H9 (cell line): ENCODE results near the gene APOB. TPM values are rescaled to one million over a fixed set of nuclear protein-coding genes. Genes with fewer than 3 reads are reported as not detected.

Source experiments
- DNase-seq: peaks from one replicate; pipeline ENCODE4 v3.0.0-alpha.2; 2017
- H2AFZ ChIP-seq: one replicate; pipeline ENCODE4 v1.6.1; 2013; ENCODE audit warnings: mild to moderate bottlenecking, low read length, control low read depth, moderate library complexity
- H2AK5ac ChIP-seq: 2 replicates; pipeline ENCODE4 v1.6.1; 2013; ENCODE audit warnings: low read length, control low read depth, mixed read lengths; ENCODE audit not compliant: insufficient read length
- H2BK120ac ChIP-seq: one replicate; pipeline ENCODE4 v1.6.1; 2013; ENCODE audit warnings: low read depth, mild to moderate bottlenecking, low read length, control low read depth, inconsistent platforms; ENCODE audit not compliant: poor library complexity, severe bottlenecking
- H2BK12ac ChIP-seq: 2 replicates; pipeline ENCODE4 v1.6.1; 2013; ENCODE audit warnings: low read length, control low read depth, mixed read lengths, low read depth; ENCODE audit not compliant: insufficient read length
- H2BK15ac ChIP-seq: 2 replicates; pipeline ENCODE4 v1.6.1; 2013; ENCODE audit warnings: low read depth, low read length, control low read depth
- H2BK20ac ChIP-seq: one replicate; pipeline ENCODE4 v1.6.1; 2013; ENCODE audit warnings: low read depth, mild to moderate bottlenecking, low read length, control low read depth, inconsistent platforms; ENCODE audit not compliant: poor library complexity, severe bottlenecking
- H2BK5ac ChIP-seq: 2 replicates; pipeline ENCODE4 v1.6.1; 2013; ENCODE audit warnings: low read length, control low read depth, mixed read lengths; ENCODE audit not compliant: insufficient read length
- H3K14ac ChIP-seq: 2 replicates; pipeline ENCODE4 v1.6.1; 2013; ENCODE audit warnings: low read length, control low read depth; ENCODE audit not compliant: insufficient read depth
- H3K18ac ChIP-seq: 2 replicates; pipeline ENCODE4 v1.6.1; 2013; ENCODE audit warnings: low read depth, mild to moderate bottlenecking, mixed read lengths, low read length, control low read depth; ENCODE audit not compliant: insufficient read length
- H3K23ac ChIP-seq: 2 replicates; pipeline ENCODE4 v1.6.1; 2013; ENCODE audit warnings: low read length, control low read depth, mixed read lengths, low read depth; ENCODE audit not compliant: insufficient read length
- H3K23me2 ChIP-seq: 2 replicates; pipeline ENCODE4 v1.6.1; 2013; ENCODE audit warnings: low read depth, mild to moderate bottlenecking, mixed read lengths, low read length, control low read depth; ENCODE audit not compliant: insufficient read length, poor library complexity, severe bottlenecking
- H3K27ac ChIP-seq: 2 replicates; pipeline ENCODE4 v1.5.1; 2013; ENCODE audit warnings: low read length, control low read depth, mixed read lengths, low read depth; ENCODE audit not compliant: insufficient read length
- H3K27me3 ChIP-seq: 2 replicates; pipeline ENCODE4 v1.6.1; 2013; ENCODE audit warnings: low read length, control low read depth, inconsistent platforms; ENCODE audit not compliant: insufficient read depth
- H3K4ac ChIP-seq: 2 replicates; pipeline ENCODE4 v1.6.1; 2013; ENCODE audit warnings: low read depth, mild to moderate bottlenecking, control low read depth, inconsistent platforms, low read length, moderate library complexity
- H3K4me1 ChIP-seq: 2 replicates; pipeline ENCODE4 v1.6.1; 2013; ENCODE audit warnings: low read length, control low read depth, inconsistent platforms; ENCODE audit not compliant: insufficient read depth
- H3K4me2 ChIP-seq: 2 replicates; pipeline ENCODE4 v1.6.1; 2013; ENCODE audit warnings: low read length, control low read depth, mixed read lengths; ENCODE audit not compliant: insufficient read length, insufficient read depth
- H3K56ac ChIP-seq: 2 replicates; pipeline ENCODE4 v1.6.1; 2013; ENCODE audit warnings: low read depth, mild to moderate bottlenecking, mixed read lengths, low read length, control low read depth; ENCODE audit not compliant: insufficient read length
- H3K79me1 ChIP-seq: 2 replicates; pipeline ENCODE4 v1.6.1; 2013; ENCODE audit warnings: low read depth, mild to moderate bottlenecking, moderate library complexity, low read length, control low read depth, inconsistent platforms; ENCODE audit not compliant: insufficient read depth, poor library complexity, severe bottlenecking
- H3K79me2 ChIP-seq: 2 replicates; pipeline ENCODE4 v1.6.1; 2013; ENCODE audit warnings: low read length, control low read depth, inconsistent platforms; ENCODE audit not compliant: insufficient read depth
- H3K9ac ChIP-seq: 2 replicates; pipeline ENCODE4 v1.6.1; 2013; ENCODE audit warnings: low read length, control low read depth, mixed read lengths; ENCODE audit not compliant: insufficient read length; ENCODE audit errors: extremely low read depth
- H3K9me3 ChIP-seq: one replicate; pipeline ENCODE4 v1.6.1; 2013; ENCODE audit warnings: low read depth, low read length, inconsistent platforms; ENCODE audit not compliant: control insufficient read depth
- H3T11ph ChIP-seq: one replicate; pipeline ENCODE4 v1.6.1; 2013; ENCODE audit warnings: mild to moderate bottlenecking, low read length, control low read depth, inconsistent platforms
- H4K20me1 ChIP-seq: one replicate; pipeline ENCODE4 v1.6.1; 2013; ENCODE audit not compliant: control insufficient read depth, insufficient read length, insufficient read depth
- H4K5ac ChIP-seq: 2 replicates; pipeline ENCODE4 v1.6.1; 2013; ENCODE audit warnings: low read depth, mild to moderate bottlenecking, mixed read lengths, low read length, control low read depth; ENCODE audit not compliant: insufficient read length
- H4K8ac ChIP-seq: replicated peaks from 2 replicates; pipeline ENCODE4 v1.6.1; 2013; ENCODE audit warnings: low read length, control low read depth, mixed read lengths, low read depth; ENCODE audit not compliant: insufficient read length
- H4K91ac ChIP-seq: 2 replicates; pipeline ENCODE4 v1.6.1; 2013; ENCODE audit warnings: low read depth, mild to moderate bottlenecking, moderate library complexity, mixed read lengths, low read length, control low read depth; ENCODE audit not compliant: insufficient read length
- H3K27ac Mint-ChIP-seq, 3 experiments: 2 replicates in 2 of 3; 3 replicates in 1 of 3; pipeline ENCODE4 v1.8.0; 2020 to 2021; ENCODE audit warnings: mixed read lengths in 3 of 3, mild to moderate bottlenecking in 1 of 3, moderate library complexity in 1 of 3
- H3K27me3 Mint-ChIP-seq: 2 replicates; pipeline ENCODE4 v1.8.0; 2021; ENCODE audit warnings: low read depth, mild to moderate bottlenecking, moderate library complexity, mixed read lengths
- H3K36me3 Mint-ChIP-seq, 3 experiments: 2 replicates in 2 of 3; 3 replicates in 1 of 3; pipeline ENCODE4 v1.8.0; 2020 to 2021; ENCODE audit warnings: low read depth in 3 of 3, mixed read lengths in 3 of 3; ENCODE audit not compliant: insufficient read depth in 1 of 3
- H3K4me1 Mint-ChIP-seq, 2 experiments: 2 replicates each; pipeline ENCODE4 v1.8.0; 2020; ENCODE audit warnings: mixed read lengths in 2 of 2
- H3K4me3 Mint-ChIP-seq, 2 experiments: 2 replicates in 1 of 2; 3 replicates in 1 of 2; pipeline ENCODE4 v1.8.0; 2020 to 2021; ENCODE audit warnings: mild to moderate bottlenecking in 2 of 2, mixed read lengths in 2 of 2, moderate library complexity in 1 of 2
- H3K9me3 Mint-ChIP-seq, 2 experiments: 2 replicates in 1 of 2; 3 replicates in 1 of 2; pipeline ENCODE4 v1.8.0; 2020; ENCODE audit warnings: mild to moderate bottlenecking in 2 of 2, mixed read lengths in 2 of 2, moderate library complexity in 1 of 2
- WGBS: extraction: QIAGEN DNeasy Blood & Tissue Kit; methylation state at CpG from one replicate; pipeline ENCODE4 v1.1.7; 2013; ENCODE audit warnings: missing lambda C conversion rate, low lambda C conversion rate, mixed read lengths; ENCODE audit not compliant: insufficient read length; ENCODE audit errors: extremely low coverage; 5-methylcytosine and 5-hydroxymethylcytosine counted together
- total RNA-seq: library from RNA; stranded (reverse); gene quantifications from 2 replicates; pipeline ENCODE4 v1.2.1, GENCODE V29; 2021
- TF ChIP-seq, protein P1 (sequence below): fragments of 200-600 bp; sonication (generic); conservative IDR thresholded peaks from 3 replicates; pipeline ENCODE4 v1.8.0; 2021; ENCODE audit warnings: antibody characterized with exemption, mild to moderate bottlenecking

Gene APOB
- total RNA-seq, 1 experiment from 2014 or later = 0.26 TPM

DNA sequence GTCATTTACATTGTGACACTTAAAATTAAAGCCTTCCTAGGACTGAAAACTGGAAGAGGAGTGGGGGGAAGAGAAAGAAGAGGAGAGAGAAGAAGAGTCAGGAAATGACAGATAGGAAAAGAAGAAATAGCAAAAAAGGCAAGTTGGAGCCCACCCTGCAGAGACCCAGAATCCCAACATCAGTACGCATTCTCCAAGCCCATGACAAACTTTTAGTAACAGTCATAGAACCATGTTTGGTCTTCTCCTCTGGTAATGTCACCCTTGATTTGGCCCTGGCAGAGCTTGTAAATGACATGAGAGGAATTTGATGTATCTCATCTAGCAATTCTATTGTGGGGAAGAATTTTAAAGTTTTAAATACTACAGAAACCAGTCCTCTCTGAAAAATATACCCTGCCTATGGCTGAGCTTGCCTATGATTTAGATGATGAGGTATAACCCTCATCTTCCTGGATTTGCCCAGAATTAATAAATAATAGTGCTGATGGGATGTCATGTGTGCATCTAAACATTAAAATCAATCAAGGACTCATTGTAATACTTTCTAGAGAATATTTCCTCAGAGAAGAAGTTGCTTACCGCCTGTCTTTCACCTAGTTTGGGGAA is 40.2 kb downstream of the APOB start:
- H3K4me3 Mint-ChIP-seq = no peak overlapping the region; a peak in 1 of 5 replicates
- TF ChIP-seq, protein P1, sequence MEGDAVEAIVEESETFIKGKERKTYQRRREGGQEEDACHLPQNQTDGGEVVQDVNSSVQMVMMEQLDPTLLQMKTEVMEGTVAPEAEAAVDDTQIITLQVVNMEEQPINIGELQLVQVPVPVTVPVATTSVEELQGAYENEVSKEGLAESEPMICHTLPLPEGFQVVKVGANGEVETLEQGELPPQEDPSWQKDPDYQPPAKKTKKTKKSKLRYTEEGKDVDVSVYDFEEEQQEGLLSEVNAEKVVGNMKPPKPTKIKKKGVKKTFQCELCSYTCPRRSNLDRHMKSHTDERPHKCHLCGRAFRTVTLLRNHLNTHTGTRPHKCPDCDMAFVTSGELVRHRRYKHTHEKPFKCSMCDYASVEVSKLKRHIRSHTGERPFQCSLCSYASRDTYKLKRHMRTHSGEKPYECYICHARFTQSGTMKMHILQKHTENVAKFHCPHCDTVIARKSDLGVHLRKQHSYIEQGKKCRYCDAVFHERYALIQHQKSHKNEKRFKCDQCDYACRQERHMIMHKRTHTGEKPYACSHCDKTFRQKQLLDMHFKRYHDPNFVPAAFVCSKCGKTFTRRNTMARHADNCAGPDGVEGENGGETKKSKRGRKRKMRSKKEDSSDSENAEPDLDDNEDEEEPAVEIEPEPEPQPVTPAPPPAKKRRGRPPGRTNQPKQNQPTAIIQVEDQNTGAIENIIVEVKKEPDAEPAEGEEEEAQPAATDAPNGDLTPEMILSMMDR = no peak

More for the DNA sequence above, 40.2 kb downstream of the APOB start:
- H3K36me3 Mint-ChIP-seq = no peaks in the 10 kb centered on the region
- no peak overlapping the region for H2AK5ac ChIP-seq
- H3T11ph ChIP-seq = no peak overlapping the region
- no peaks in the 10 kb centered on the region for H3K4me1 ChIP-seq
- H2BK5ac ChIP-seq = no peak overlapping the region
- no peaks in the 10 kb centered on the region for H4K20me1 ChIP-seq
- H3K27me3 ChIP-seq = no peaks in the 10 kb centered on the region
- H2BK12ac ChIP-seq = no peak overlapping the region
- H3K9me3 ChIP-seq = no peaks in the 10 kb centered on the region
- H3K79me1 ChIP-seq = no peaks in the 10 kb centered on the region
- no peak overlapping the region for H3K4me2 ChIP-seq
- DNase-seq = no peak
- H3K27ac ChIP-seq = no peak overlapping the region
- no peak overlapping the region for H2BK20ac ChIP-seq
- H3K56ac ChIP-seq = no peak overlapping the region
- no peaks in the 10 kb centered on the region for H3K23me2 ChIP-seq
- H3K9me3 Mint-ChIP-seq = peaks cover 0 to 4% of the 10 kb centered on the region in 2 experiments; a peak in 3 of 5 replicates
- H3K4me1 Mint-ChIP-seq = no peaks in the 10 kb centered on the region
- H4K91ac ChIP-seq = no peak overlapping the region
- no peak overlapping the region for H3K14ac ChIP-seq
- no peaks in the 10 kb centered on the region for H3K79me2 ChIP-seq
- no peak overlapping the region for H2BK15ac ChIP-seq
- H2AFZ ChIP-seq = no peak overlapping the region
- no peak overlapping the region for H3K18ac ChIP-seq
- no peak overlapping the region for H3K9ac ChIP-seq
- H3K27me3 Mint-ChIP-seq = peaks cover 27% of the 10 kb centered on the region
- H4K5ac ChIP-seq = no peak overlapping the region
- no CpG with 5 or more reads among the region's 2 CpGs for WGBS
- H2BK120ac ChIP-seq = no peak overlapping the region
- H3K23ac ChIP-seq = no peak overlapping the region
- H4K8ac ChIP-seq = no peak overlapping the region
- no peak overlapping the region for H3K4ac ChIP-seq
- no peak overlapping the region for H3K27ac Mint-ChIP-seq
